ENCODE data around the gene KRTAP2-4. TPM values are rescaled to one million over a fixed set of nuclear protein-coding genes. Genes with fewer than 3 reads are reported as not detected.

The KRTAP2-4 gene
- total RNA-seq, 1 experiment from 2014 or later, result not detected

GRCh38 chr17:41073676-41074075, 8.0 kb upstream of the KRTAP2-4 start:
- Histone ChIP-seq H3K14ac (ENCODE audit: insufficient read depth, low read length) (no peak overlapping the region), H2BK5ac (ENCODE audit: insufficient read length, low read length) (no peak overlapping the region), H3K4me1 (ENCODE audit: insufficient read depth, low read length) (no peaks in the 10 kb centered on the region), H3K27ac (ENCODE audit: insufficient read length, low read depth, low read length) (no peak overlapping the region), H2AFZ (ENCODE audit: low read length) (no peak overlapping the region), H3K9me3 (ENCODE audit: control insufficient read depth, low read depth, low read length) (no peaks in the 10 kb centered on the region), H2BK20ac (ENCODE audit: low read depth, low read length, poor library complexity, severe bottlenecking) (no peak overlapping the region), H3K79me1 (ENCODE audit: insufficient read depth, low read depth, low read length, poor library complexity, severe bottlenecking) (no peaks in the 10 kb centered on the region), H4K20me1 (ENCODE audit: control insufficient read depth, insufficient read depth, insufficient read length) (no peaks in the 10 kb centered on the region), H2BK15ac (ENCODE audit: low read depth, low read length) (no peak overlapping the region), H3K18ac (ENCODE audit: insufficient read length, low read depth, low read length) (no peak overlapping the region), H4K5ac (ENCODE audit: insufficient read length, low read depth, low read length) (no peak overlapping the region), H3K4me2 (ENCODE audit: insufficient read depth, insufficient read length, low read length) (no peak overlapping the region), H3K56ac (ENCODE audit: insufficient read length, low read depth, low read length) (no peak overlapping the region), H3K23ac (ENCODE audit: insufficient read length, low read depth, low read length) (no peak overlapping the region), H3K79me2 (ENCODE audit: insufficient read depth, low read length) (no peaks in the 10 kb centered on the region), H2AK5ac (ENCODE audit: insufficient read length, low read length) (no peak overlapping the region), H3K9ac (ENCODE audit: extremely low read depth, insufficient read length, low read length) (no peak overlapping the region), H3K4ac (ENCODE audit: low read depth, low read length) (no peak overlapping the region), H3T11ph (ENCODE audit: low read length) (no peak overlapping the region), H3K23me2 (ENCODE audit: insufficient read length, low read depth, low read length, poor library complexity, severe bottlenecking) (no peaks in the 10 kb centered on the region), H4K8ac (replicated peaks; ENCODE audit: insufficient read length, low read depth, low read length) (no peak overlapping the region), H2BK12ac (ENCODE audit: insufficient read length, low read depth, low read length) (no peak overlapping the region), H3K27me3 (ENCODE audit: insufficient read depth, low read length) (no peaks in the 10 kb centered on the region), H4K91ac (ENCODE audit: insufficient read length, low read depth, low read length) (no peak overlapping the region), H2BK120ac (ENCODE audit: low read depth, low read length, poor library complexity, severe bottlenecking) (no peak overlapping the region)
- H3K4me1 Mint-ChIP-seq, result no peaks in the 10 kb centered on the region
- H3K27me3 Mint-ChIP-seq (ENCODE audit: low read depth), result no peaks in the 10 kb centered on the region; the same call in none of the 2 replicates
- no peaks in the 10 kb centered on the region for H3K36me3 Mint-ChIP-seq (ENCODE audit: insufficient read depth in 1 of 3, low read depth in 3 of 3)
- TF ChIP-seq, protein P1, sequence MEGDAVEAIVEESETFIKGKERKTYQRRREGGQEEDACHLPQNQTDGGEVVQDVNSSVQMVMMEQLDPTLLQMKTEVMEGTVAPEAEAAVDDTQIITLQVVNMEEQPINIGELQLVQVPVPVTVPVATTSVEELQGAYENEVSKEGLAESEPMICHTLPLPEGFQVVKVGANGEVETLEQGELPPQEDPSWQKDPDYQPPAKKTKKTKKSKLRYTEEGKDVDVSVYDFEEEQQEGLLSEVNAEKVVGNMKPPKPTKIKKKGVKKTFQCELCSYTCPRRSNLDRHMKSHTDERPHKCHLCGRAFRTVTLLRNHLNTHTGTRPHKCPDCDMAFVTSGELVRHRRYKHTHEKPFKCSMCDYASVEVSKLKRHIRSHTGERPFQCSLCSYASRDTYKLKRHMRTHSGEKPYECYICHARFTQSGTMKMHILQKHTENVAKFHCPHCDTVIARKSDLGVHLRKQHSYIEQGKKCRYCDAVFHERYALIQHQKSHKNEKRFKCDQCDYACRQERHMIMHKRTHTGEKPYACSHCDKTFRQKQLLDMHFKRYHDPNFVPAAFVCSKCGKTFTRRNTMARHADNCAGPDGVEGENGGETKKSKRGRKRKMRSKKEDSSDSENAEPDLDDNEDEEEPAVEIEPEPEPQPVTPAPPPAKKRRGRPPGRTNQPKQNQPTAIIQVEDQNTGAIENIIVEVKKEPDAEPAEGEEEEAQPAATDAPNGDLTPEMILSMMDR (conservative IDR thresholded peaks at IDR 0.05), result no peak
- no CpG with 5 or more reads among the region's 2 CpGs for WGBS (ENCODE audit: extremely low coverage, insufficient read length, low lambda C conversion rate)
- H3K27ac Mint-ChIP-seq, result no peak overlapping the region
- H3K4me3 Mint-ChIP-seq, result no peak overlapping the region
- no peak for DNase-seq
- no peaks in the 10 kb centered on the region; a peak in 1 of 5 replicates for H3K9me3 Mint-ChIP-seq
